COLO668 (cell line): ENCODE data around the gene STAM.
"Not testable (repeated sequence)": the region's sequence is repeated elsewhere in the genome, so short reads cannot be mapped to it uniquely, and the experiment has no call there.

Source experiments
- DNase-seq: peaks from one replicate; lab custom pipeline; 2025; ENCODE audit not compliant: unreplicated experiment; lab: John Stamatoyannopoulos, UW

STAM gene

GRCh38 chr10:17643755-17644484, at the start of gene STAM:
Gene STAM, plus strand, starts transcription at chr10:17644151. Its CDS starts 189 bp downstream, at chr10:17644340.
- DNase-seq, result peak; percentile 89

GRCh38 chr10:17597386-17597785, 46.6 kb upstream of the STAM start:
- no peak for DNase-seq

- DNase-seq, result no peak
These were observed 44.9 kb upstream of the STAM start for GRCh38 chr10:17599089-17599488.

GRCh38 chr10:17605936-17606335, 38.0 kb upstream of the STAM start:
- DNase-seq, result no peak

GRCh38 chr10:17606547-17607040, 37.4 kb upstream of the STAM start:
- no peak for DNase-seq

GRCh38 chr10:17607060-17607459, 36.9 kb upstream of the STAM start:
- DNase-seq, result no peak

GRCh38 chr10:17607603-17608332, 36.2 kb upstream of the STAM start:
- DNase-seq, result peak; percentile 1

GRCh38 chr10:17609523-17610079, 34.4 kb upstream of the STAM start:
- DNase-seq, result no peak

GRCh38 chr10:17616403-17617030, 27.4 kb upstream of the STAM start:
- peak; percentile 37 for DNase-seq

GRCh38 chr10:17617031-17617911, 26.7 kb upstream of the STAM start, which contains the start of gene HACD1:
Gene HACD1, minus strand, starts transcription at chr10:17617374. Its CDS starts 35 bp downstream, at chr10:17617339.
- peak; percentile 49 for DNase-seq

- DNase-seq, result no peak
These were observed 21.9 kb upstream of the STAM start for GRCh38 chr10:17622061-17622460.

- no peak for DNase-seq
These were observed 19.0 kb upstream of the STAM start for GRCh38 chr10:17624996-17625395.

- no peak for DNase-seq
These were observed 17.3 kb upstream of the STAM start for GRCh38 chr10:17626656-17627055.

- not testable (repeated sequence) for DNase-seq
These were observed 11.4 kb upstream of the STAM start for GRCh38 chr10:17632590-17632989.

- DNase-seq, result no peak
These were observed 10.6 kb upstream of the STAM start for GRCh38 chr10:17633353-17633752.

- DNase-seq, result no peak
These were observed 6.1 kb upstream of the STAM start for GRCh38 chr10:17637869-17638268.

GRCh38 chr10:17640331-17640816, 3.6 kb upstream of the STAM start:
- DNase-seq, result no peak

GRCh38 chr10:17643339-17643754, 604 bp upstream of the STAM start:
- peak; percentile 59 for DNase-seq

- DNase-seq, result peak; percentile 23
These were observed 563 bp downstream of the STAM start for GRCh38 chr10:17644485-17644943.
